Hematopoietic multipotent progenitor cell treated with erythropoietin and hydrocortisone succinate and interleukin-3 and kit ligand, for 15 days (in vitro differentiated cells): ENCODE results near the gene ROS1.
"Not testable (repeated sequence)": the region's sequence is repeated elsewhere in the genome, so short reads cannot be mapped to it uniquely, and the experiment has no call there.

Source experiments
- DNase-seq: peaks from one replicate; pipeline ENCODE4 v3.0.0-alpha.2; 2015; ENCODE audit warnings: low spot score

Gene ROS1

GRCh38 chr6:117266257-117267053 lies 159.3 kb downstream of the ROS1 start:
- DNase-seq = no peak

GRCh38 chr6:117265410-117266256 lies 160.1 kb downstream of the ROS1 start, which contains the start of gene VGLL2:
TSS of gene VGLL2 (plus strand) at chr6:117265558. CDS start at chr6:117265764, 206 bp downstream.
- no peak for DNase-seq

GRCh38 chr6:117264692-117265409 lies 160.9 kb downstream of the ROS1 start:
- no peak for DNase-seq

- DNase-seq = no peak
Measured at GRCh38 chr6:117264369-117264691, 161.4 kb downstream of the ROS1 start.

GRCh38 chr6:117263353-117263927 lies 162.3 kb downstream of the ROS1 start:
- DNase-seq = no peak

GRCh38 chr6:117262799-117263198 lies 162.9 kb downstream of the ROS1 start:
- no peak for DNase-seq

GRCh38 chr6:117253785-117254184 lies 172.0 kb downstream of the ROS1 start:
- no peak for DNase-seq

GRCh38 chr6:117244979-117245378 lies 180.8 kb downstream of the ROS1 start:
- not testable (repeated sequence) for DNase-seq

GRCh38 chr6:117244571-117244970 lies 181.2 kb downstream of the ROS1 start:
- DNase-seq = not testable (repeated sequence)
